Measurements from ENCODE around the gene NLE1. TPM values are rescaled to one million over a fixed set of nuclear protein-coding genes. Genes with fewer than 3 reads are reported as not detected.
"Not testable (repeated sequence)": the region's sequence is repeated elsewhere in the genome, so short reads cannot be mapped to it uniquely, and the experiment has no call there.

The NLE1 gene
- total RNA-seq, 1 donor, result 15.6 TPM

DNA sequence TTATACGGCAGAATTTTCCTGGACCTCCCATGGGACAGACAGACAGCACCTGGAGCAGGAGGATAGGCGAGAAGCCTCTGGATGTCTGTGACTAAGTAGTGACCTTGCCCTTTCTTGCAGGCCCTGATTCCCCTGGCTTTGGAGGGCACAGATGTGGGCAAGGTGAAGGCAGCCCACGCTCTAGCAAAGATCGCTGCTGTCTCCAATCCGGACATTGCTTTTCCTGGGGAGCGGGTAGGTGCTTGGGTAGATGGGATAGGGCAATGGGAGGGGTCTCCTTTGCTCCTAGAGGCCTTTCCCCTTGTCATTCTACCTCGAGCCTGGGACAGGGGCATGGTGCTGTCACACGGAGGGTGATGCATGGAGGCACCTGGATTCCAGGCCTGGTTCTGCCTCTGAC is 34.8 kb upstream of the NLE1 start:
- no peaks in the 10 kb centered on the region for H3K36me3 ChIP-seq (ENCODE audit: insufficient read depth, low read length)
- no peaks in the 10 kb centered on the region for H4K20me1 ChIP-seq (ENCODE audit: insufficient read depth, low read length)
- TF ChIP-seq, protein P1, sequence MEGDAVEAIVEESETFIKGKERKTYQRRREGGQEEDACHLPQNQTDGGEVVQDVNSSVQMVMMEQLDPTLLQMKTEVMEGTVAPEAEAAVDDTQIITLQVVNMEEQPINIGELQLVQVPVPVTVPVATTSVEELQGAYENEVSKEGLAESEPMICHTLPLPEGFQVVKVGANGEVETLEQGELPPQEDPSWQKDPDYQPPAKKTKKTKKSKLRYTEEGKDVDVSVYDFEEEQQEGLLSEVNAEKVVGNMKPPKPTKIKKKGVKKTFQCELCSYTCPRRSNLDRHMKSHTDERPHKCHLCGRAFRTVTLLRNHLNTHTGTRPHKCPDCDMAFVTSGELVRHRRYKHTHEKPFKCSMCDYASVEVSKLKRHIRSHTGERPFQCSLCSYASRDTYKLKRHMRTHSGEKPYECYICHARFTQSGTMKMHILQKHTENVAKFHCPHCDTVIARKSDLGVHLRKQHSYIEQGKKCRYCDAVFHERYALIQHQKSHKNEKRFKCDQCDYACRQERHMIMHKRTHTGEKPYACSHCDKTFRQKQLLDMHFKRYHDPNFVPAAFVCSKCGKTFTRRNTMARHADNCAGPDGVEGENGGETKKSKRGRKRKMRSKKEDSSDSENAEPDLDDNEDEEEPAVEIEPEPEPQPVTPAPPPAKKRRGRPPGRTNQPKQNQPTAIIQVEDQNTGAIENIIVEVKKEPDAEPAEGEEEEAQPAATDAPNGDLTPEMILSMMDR (IDR thresholded peaks at IDR 0.05; ENCODE audit: extremely low read depth, low read depth, low read length), result no peak
- no peaks in the 10 kb centered on the region for H3K27me3 ChIP-seq (ENCODE audit: insufficient read depth, low read length)
- H3K4me1 ChIP-seq (ENCODE audit: insufficient read depth, low read length), result peaks cover 2% of the 10 kb centered on the region
- no peaks in the 10 kb centered on the region for H3K9me3 ChIP-seq (ENCODE audit: low read depth, low read length)
- no peak overlapping the region for H2AFZ ChIP-seq (ENCODE audit: low read length)
- no peak for DNase-seq (ENCODE audit: insufficient read length, low spot score, missing footprints)
- H3K4me3 ChIP-seq (ENCODE audit: insufficient read depth, low read length), result no peak overlapping the region
- no peak overlapping the region for H3K4me2 ChIP-seq (ENCODE audit: insufficient read depth, low read length)
- no peaks in the 10 kb centered on the region for H3K79me2 ChIP-seq (ENCODE audit: insufficient read depth, low read length)
- no peak overlapping the region for H3K27ac ChIP-seq (ENCODE audit: low read depth, low read length)

DNA sequence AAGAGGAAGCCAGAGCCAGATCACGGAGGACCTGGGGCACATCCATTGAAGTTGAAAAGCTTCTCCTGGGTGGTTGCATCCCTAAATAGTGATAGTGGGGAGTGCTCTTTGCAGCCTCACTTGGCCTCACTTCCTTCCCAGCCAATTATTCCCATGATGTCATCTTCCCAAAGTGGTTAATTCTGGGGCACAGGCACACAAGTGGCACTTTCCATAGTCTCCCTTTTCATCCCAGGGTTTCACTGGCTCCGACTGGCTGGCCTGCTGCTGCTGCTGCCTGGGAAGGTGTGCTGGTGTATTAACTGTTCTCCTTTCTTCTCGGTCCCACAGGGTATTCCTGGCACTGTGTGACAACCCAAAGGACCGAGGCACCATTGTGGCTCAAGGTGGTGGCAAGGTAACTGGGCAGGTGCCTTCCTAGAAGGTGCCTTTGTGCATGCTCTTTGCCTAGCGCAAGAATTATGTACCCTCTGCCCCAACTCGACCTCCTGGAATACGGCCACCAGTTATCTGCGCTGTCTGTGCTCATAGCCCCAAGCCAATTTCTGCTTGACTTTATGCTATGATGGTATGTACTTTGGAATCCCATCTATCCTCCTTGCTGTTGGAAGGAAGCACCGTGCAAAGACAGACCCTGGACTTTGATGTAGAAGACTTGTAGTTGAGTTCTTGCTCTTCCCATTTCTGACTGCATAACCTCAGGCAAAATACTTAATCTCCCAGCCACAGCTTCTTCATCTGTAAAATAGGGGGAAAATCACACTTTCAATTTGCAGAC is 33.7 kb upstream of the NLE1 start:
- Histone ChIP-seq H2AFZ (ENCODE audit: low read length) (no peak overlapping the region), H3K27me3 (ENCODE audit: insufficient read depth, low read length) (no peaks in the 10 kb centered on the region), H3K79me2 (ENCODE audit: insufficient read depth, low read length) (no peaks in the 10 kb centered on the region), H3K27ac (ENCODE audit: low read depth, low read length) (no peak overlapping the region), H3K4me1 (ENCODE audit: insufficient read depth, low read length) (peaks cover 6% of the 10 kb centered on the region), H3K36me3 (ENCODE audit: insufficient read depth, low read length) (no peaks in the 10 kb centered on the region), H4K20me1 (ENCODE audit: insufficient read depth, low read length) (no peaks in the 10 kb centered on the region), H3K9me3 (ENCODE audit: low read depth, low read length) (no peaks in the 10 kb centered on the region), H3K4me2 (ENCODE audit: insufficient read depth, low read length) (no peak overlapping the region), H3K4me3 (ENCODE audit: insufficient read depth, low read length) (no peak overlapping the region)
- DNase-seq (ENCODE audit: insufficient read length, low spot score, missing footprints), result no peak
- TF ChIP-seq, protein P1 (IDR thresholded peaks at IDR 0.05; ENCODE audit: extremely low read depth, low read depth, low read length), result no peak

DNA sequence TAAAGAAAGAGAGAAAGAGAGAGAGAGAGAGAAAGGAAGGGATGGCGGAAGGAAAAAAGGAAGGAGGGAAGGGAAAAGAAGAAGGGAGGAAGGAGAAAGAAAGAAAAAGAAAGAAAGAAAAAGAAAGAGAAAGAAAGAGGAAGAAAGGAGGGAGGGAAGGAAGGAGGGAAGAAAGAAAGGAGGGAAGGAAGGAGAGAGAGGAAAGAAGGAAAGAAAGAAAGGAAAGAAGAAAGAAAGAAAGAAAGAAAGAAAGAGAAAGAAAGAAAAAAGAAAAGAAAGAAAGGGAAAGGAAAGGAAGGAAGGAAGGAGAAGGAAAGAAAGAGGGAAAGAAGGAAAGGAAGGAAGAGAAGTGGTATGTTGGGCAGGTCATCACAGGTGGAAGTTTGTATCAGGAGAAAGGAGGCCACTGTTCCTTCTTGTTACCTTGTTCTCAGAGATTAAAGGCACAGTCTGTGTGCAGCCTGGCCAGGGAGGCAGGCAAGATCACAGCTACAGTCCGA is 32.8 kb upstream of the NLE1 start:
- Histone ChIP-seq H4K20me1 (ENCODE audit: insufficient read depth, low read length) (no peaks in the 10 kb centered on the region), H3K27ac (ENCODE audit: low read depth, low read length) (no peak overlapping the region), H3K36me3 (ENCODE audit: insufficient read depth, low read length) (no peaks in the 10 kb centered on the region), H3K79me2 (ENCODE audit: insufficient read depth, low read length) (no peaks in the 10 kb centered on the region), H3K4me3 (ENCODE audit: insufficient read depth, low read length) (no peak overlapping the region), H3K27me3 (ENCODE audit: insufficient read depth, low read length) (no peaks in the 10 kb centered on the region), H3K4me2 (ENCODE audit: insufficient read depth, low read length) (no peak overlapping the region), H2AFZ (ENCODE audit: low read length) (no peak overlapping the region), H3K4me1 (ENCODE audit: insufficient read depth, low read length) (peaks cover 6% of the 10 kb centered on the region), H3K9me3 (ENCODE audit: low read depth, low read length) (no peaks in the 10 kb centered on the region)
- TF ChIP-seq, protein P1 (IDR thresholded peaks at IDR 0.05; ENCODE audit: extremely low read depth, low read depth, low read length), result no peak
- no peak for DNase-seq (ENCODE audit: insufficient read length, low spot score, missing footprints)

DNA sequence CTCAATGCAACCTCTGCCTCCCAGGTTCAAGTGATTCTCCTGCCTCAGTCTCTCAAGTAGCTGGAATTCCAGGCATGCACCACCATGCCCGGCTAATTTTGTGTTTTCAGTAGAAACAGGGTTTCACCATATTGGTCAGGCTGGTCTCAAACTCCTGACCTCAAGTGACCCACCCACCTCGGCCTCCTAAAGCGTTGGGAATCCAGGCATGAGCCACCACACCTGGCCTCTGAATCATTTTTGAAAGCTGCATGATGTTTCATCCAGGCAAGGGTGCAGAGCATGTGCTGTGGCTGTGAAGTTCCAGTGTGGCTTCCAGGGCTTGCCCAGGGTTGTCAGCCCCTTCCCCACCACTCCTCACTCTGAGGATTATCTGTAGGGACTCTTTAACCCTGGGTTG is 30.2 kb upstream of the NLE1 start:
- H3K4me1 ChIP-seq (ENCODE audit: insufficient read depth, low read length); H2AFZ ChIP-seq (ENCODE audit: low read length); DNase-seq (ENCODE audit: insufficient read length, low spot score, missing footprints); H3K4me3 ChIP-seq (ENCODE audit: insufficient read depth, low read length); H3K4me2 ChIP-seq (ENCODE audit: insufficient read depth, low read length); H3K27me3 ChIP-seq (ENCODE audit: insufficient read depth, low read length); H3K27ac ChIP-seq (ENCODE audit: low read depth, low read length); H4K20me1 ChIP-seq (ENCODE audit: insufficient read depth, low read length); H3K36me3 ChIP-seq (ENCODE audit: insufficient read depth, low read length); H3K9me3 ChIP-seq (ENCODE audit: low read depth, low read length); H3K79me2 ChIP-seq (ENCODE audit: insufficient read depth, low read length): not testable (repeated sequence)
